ENCODE results near the gene SCUBE1.

GRCh38 chr22:43179911-43180195 is 163.3 kb downstream of the SCUBE1 start:
- no peak for TF ChIP-seq CTCF (conservative IDR thresholded peaks at IDR 0.05; ENCODE audit: low read length)
- TF ChIP-seq EZH2phosphoT487 (IDR thresholded peaks at IDR 0.05; ENCODE audit: borderline replicate concordance) = no peak

Data from Loucy (cell line).